Breast epithelium (tissue), 4 donors: ENCODE data around the gene FSTL5. TPM values are rescaled to one million over a fixed set of nuclear protein-coding genes. Genes with fewer than 3 reads are reported as not detected.

ENCODE experiments used
- DNase-seq, 2 donors: peaks; one replicate each; pipeline ENCODE4 v3.0.0-alpha.2; 2019; ENCODE audit warnings: low spot score in 2 of 2
- H3K27ac ChIP-seq, 2 donors: fragments of 200-600 bp; sonication (generic) in 1 of 2; one replicate each; pipeline ENCODE4 v1.5.1; 2016 to 2019; ENCODE audit warnings: mild to moderate bottlenecking in 1 of 2
- H3K27me3 ChIP-seq, 2 donors: fragments of 200-600 bp; sonication (generic) in 1 of 2; one replicate each; pipeline versions ENCODE4 v1.5.1 to v1.6.0; 2017 to 2019; ENCODE audit warnings: control low read depth in 1 of 2, mild to moderate bottlenecking in 1 of 2
- H3K36me3 ChIP-seq: fragments of 200-600 bp; one replicate; pipeline ENCODE4 v1.5.1; 2019
- H3K4me1 ChIP-seq, 2 donors: fragments of 200-600 bp; sonication (generic); one replicate each; pipeline ENCODE4 v1.5.1; 2016 to 2019; ENCODE audit warnings: control low read depth in 1 of 2
- H3K4me3 ChIP-seq, 3 donors: fragments of 200-600 bp; sonication (generic); 1 replicate in 2 of 3; 2 replicates in 1 of 3; pipeline ENCODE4 v1.5.1; 2016 to 2019; ENCODE audit warnings: mild to moderate bottlenecking in 3 of 3, moderate library complexity in 2 of 3
- H3K9me3 ChIP-seq, 2 donors: fragments of 200-600 bp; sonication (generic) in 1 of 2; one replicate each; pipeline ENCODE4 v1.5.1; 2016 to 2019; ENCODE audit warnings: control low read depth in 1 of 2
- POLR2A ChIP-seq: fragments of 450-650 bp; IDR thresholded peaks from one replicate; pipeline ENCODE4 v1.6.1; 2016; ENCODE audit warnings: antibody characterized with exemption, mild to moderate bottlenecking, moderate library complexity
- POLR2AphosphoS5 ChIP-seq, 3 donors: sonication (generic); formaldehyde crosslinking; IDR thresholded peaks; one replicate each; pipeline ENCODE4 v1.6.1; 2017; ENCODE audit warnings: antibody characterized with exemption in 3 of 3
- intact Hi-C: fragments of 100-400 bp; cut with DNase I; formaldehyde crosslinking; loops from one replicate; pipeline ENCODE4 v1.15.1; 2023; ENCODE audit warnings: low total_unique reads
- total RNA-seq, 3 donors: library from RNA; depleted of rRNA; stranded (reverse); fragments of >200 nt; gene quantifications; one replicate each; pipeline ENCODE4 v1.1.0, GENCODE V29; 2016
- TF ChIP-seq, protein P1 (sequence below), 3 donors: fragments of 450-650 bp; IDR thresholded peaks; one replicate each; pipeline ENCODE4 v1.5.1; 2016 to 2017; ENCODE audit warnings: antibody characterized with exemption in 3 of 3, mild to moderate bottlenecking in 3 of 3, moderate library complexity in 3 of 3

The FSTL5 gene
- total RNA-seq, 3 donors from 2014 or later = not detected

DNA sequence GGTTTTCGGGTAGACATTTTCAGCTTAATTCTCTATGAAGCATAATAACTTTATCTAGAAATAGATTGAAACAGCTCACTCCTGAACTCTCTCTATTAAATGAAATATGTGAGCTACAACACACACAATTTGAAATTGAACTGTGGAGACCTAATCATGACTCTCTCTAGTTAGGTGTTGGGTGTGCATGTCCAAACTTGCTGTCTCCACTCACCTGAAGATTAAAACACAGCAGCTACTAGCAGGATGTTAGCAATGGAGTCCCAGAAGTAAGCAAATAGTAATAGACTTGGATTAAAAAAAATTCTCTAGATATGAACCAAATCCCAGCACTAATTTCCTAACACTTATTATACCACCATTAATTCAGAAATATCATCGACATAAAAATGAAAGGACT, 173.1 kb downstream of the FSTL5 start:
- no peaks in the 10 kb centered on the region for H3K27me3 ChIP-seq
- DNase-seq = no peak
- H3K4me3 ChIP-seq = no peak overlapping the region
- peaks cover 0 to 5% of the 10 kb centered on the region in 2 donors for H3K9me3 ChIP-seq
- intact Hi-C loops = no loop called here
- TF ChIP-seq POLR2AphosphoS5 (IDR thresholded peaks at IDR 0.05) = no peak
- TF ChIP-seq POLR2A = no peak
- TF ChIP-seq, protein P1, sequence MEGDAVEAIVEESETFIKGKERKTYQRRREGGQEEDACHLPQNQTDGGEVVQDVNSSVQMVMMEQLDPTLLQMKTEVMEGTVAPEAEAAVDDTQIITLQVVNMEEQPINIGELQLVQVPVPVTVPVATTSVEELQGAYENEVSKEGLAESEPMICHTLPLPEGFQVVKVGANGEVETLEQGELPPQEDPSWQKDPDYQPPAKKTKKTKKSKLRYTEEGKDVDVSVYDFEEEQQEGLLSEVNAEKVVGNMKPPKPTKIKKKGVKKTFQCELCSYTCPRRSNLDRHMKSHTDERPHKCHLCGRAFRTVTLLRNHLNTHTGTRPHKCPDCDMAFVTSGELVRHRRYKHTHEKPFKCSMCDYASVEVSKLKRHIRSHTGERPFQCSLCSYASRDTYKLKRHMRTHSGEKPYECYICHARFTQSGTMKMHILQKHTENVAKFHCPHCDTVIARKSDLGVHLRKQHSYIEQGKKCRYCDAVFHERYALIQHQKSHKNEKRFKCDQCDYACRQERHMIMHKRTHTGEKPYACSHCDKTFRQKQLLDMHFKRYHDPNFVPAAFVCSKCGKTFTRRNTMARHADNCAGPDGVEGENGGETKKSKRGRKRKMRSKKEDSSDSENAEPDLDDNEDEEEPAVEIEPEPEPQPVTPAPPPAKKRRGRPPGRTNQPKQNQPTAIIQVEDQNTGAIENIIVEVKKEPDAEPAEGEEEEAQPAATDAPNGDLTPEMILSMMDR (IDR thresholded peaks at IDR 0.05) = no peak
- H3K4me1 ChIP-seq = no peaks in the 10 kb centered on the region
- no peak overlapping the region for H3K27ac ChIP-seq
- H3K36me3 ChIP-seq = no peaks in the 10 kb centered on the region

GRCh38 chr4:161988946-161989345, 174.9 kb downstream of the FSTL5 start:
- H3K4me1 ChIP-seq = no peaks in the 10 kb centered on the region
- TF ChIP-seq, protein P1 (IDR thresholded peaks at IDR 0.05) = no peak
- TF ChIP-seq POLR2A (no peak), POLR2AphosphoS5 (IDR thresholded peaks at IDR 0.05) (no peak)
- no peak overlapping the region for H3K4me3 ChIP-seq
- no peak overlapping the region for H3K27ac ChIP-seq
- no peaks in the 10 kb centered on the region for H3K27me3 ChIP-seq
- intact Hi-C loops = no loop called here
- H3K9me3 ChIP-seq = no peaks in the 10 kb centered on the region
- H3K36me3 ChIP-seq = no peaks in the 10 kb centered on the region
- DNase-seq = no peak

DNA sequence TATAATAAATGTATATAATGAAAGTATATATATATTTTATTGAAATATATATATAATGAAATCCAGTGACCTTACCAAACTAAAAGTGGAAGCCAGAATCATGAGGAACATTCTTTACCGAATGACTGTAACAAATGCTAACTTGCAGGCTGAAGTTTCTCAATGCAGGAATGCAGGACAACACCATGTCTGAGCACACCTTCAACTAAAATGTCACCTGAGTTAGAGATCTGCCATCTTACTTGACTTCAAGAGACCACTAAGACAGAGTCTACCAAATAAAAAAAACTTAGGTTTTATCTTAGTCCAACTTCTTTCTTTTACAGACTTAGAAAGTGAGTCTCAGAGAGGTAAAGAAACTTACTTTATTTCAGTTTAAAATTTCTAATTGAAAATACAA, 176.2 kb downstream of the FSTL5 start:
- Histone ChIP-seq H3K9me3 (no peaks in the 10 kb centered on the region), H3K27ac (no peak overlapping the region), H3K4me1 (no peaks in the 10 kb centered on the region), H3K36me3 (no peaks in the 10 kb centered on the region), H3K27me3 (no peaks in the 10 kb centered on the region), H3K4me3 (no peak overlapping the region)
- intact Hi-C loops = no loop called here
- no peak for DNase-seq
- TF ChIP-seq, protein P1 (IDR thresholded peaks at IDR 0.05) = no peak
- TF ChIP-seq POLR2AphosphoS5 (IDR thresholded peaks at IDR 0.05) (no peak), POLR2A (no peak)

DNA sequence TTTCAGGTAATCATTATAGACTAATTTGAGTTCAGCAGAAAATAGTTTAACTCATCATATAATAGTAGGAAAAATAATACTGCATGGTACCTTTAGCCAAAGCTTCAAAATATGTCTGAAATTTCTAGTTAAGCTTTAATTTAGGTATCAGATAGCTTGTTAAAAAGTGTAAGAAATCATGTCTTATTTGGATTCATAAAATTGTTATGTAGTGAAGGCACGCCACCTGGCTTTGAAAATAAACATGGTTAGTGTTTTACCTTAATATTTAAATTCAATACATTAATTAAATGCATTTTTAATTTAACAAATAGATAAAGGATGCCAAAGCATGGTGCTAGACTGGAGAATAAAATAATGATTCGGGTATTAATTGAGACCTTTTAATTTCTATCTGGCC, 211.4 kb downstream of the FSTL5 start:
- Histone ChIP-seq H3K27me3 (no peaks in the 10 kb centered on the region), H3K4me3 (no peak overlapping the region), H3K36me3 (no peaks in the 10 kb centered on the region), H3K9me3 (no peaks in the 10 kb centered on the region), H3K27ac (no peak overlapping the region), H3K4me1 (no peaks in the 10 kb centered on the region)
- intact Hi-C loops = no loop called here
- no peak for DNase-seq
- TF ChIP-seq, protein P1 (IDR thresholded peaks at IDR 0.05) = no peak
- TF ChIP-seq POLR2AphosphoS5 (IDR thresholded peaks at IDR 0.05) (no peak), POLR2A (no peak)

- no peaks in the 10 kb centered on the region for H3K36me3 ChIP-seq
- no peaks in the 10 kb centered on the region for H3K27me3 ChIP-seq
- intact Hi-C loops = no loop called here
- no peak for DNase-seq
- H3K4me1 ChIP-seq = no peaks in the 10 kb centered on the region
- no peak overlapping the region for H3K4me3 ChIP-seq
- no peak for TF ChIP-seq POLR2A
- no peaks in the 10 kb centered on the region for H3K9me3 ChIP-seq
- no peak overlapping the region for H3K27ac ChIP-seq
Measured at GRCh38 chr4:161949946-161950725, 213.7 kb downstream of the FSTL5 start.
